Keratinocyte (primary cell): ENCODE data around the gene OCIAD2. TPM values are rescaled to one million over a fixed set of nuclear protein-coding genes. Genes with fewer than 3 reads are reported as not detected.
"Not testable (repeated sequence)": the region's sequence is repeated elsewhere in the genome, so short reads cannot be mapped to it uniquely, and the experiment has no call there.

ENCODE experiments used
- DNase-seq: peaks from one replicate; pipeline ENCODE4 v3.0.0-alpha.2; 2011; ENCODE audit warnings: low read depth, missing footprints, low spot score
- FAIRE-seq: peaks from 2 replicates; lab custom pipeline; 2011; peaks lifted over from hg19 to GRCh38; lab: Jason Lieb, UNC
- H2AFZ ChIP-seq: 2 replicates; pipeline ENCODE4 v1.6.0; 2012; ENCODE audit warnings: low read length, control low read depth, inconsistent platforms; ENCODE audit not compliant: control insufficient read depth
- H3K27ac ChIP-seq: 2 replicates; pipeline ENCODE4 v1.5.1; 2011; ENCODE audit warnings: low read length; ENCODE audit not compliant: control insufficient read depth, insufficient read depth
- H3K27me3 ChIP-seq: 3 replicates; pipeline ENCODE4 v1.6.0; 2011; ENCODE audit warnings: low read length; ENCODE audit not compliant: control insufficient read depth, insufficient read depth; ENCODE audit errors: extremely low read depth
- H3K36me3 ChIP-seq, 2 experiments: 2 replicates in 1 of 2; 3 replicates in 1 of 2; pipeline ENCODE4 v1.5.1; 2011; ENCODE audit warnings: low read length in 2 of 2, mild to moderate bottlenecking in 1 of 2; ENCODE audit not compliant: control insufficient read depth in 2 of 2, insufficient read depth in 2 of 2; ENCODE audit errors: extremely low read depth in 1 of 2
- H3K4me1 ChIP-seq: 3 replicates; pipeline ENCODE4 v1.5.1; 2011; ENCODE audit warnings: low read length; ENCODE audit not compliant: control insufficient read depth, insufficient read depth; ENCODE audit errors: extremely low read depth
- H3K4me2 ChIP-seq: 3 replicates; pipeline ENCODE4 v1.6.0; 2011; ENCODE audit warnings: low read depth, low read length; ENCODE audit not compliant: control insufficient read depth, insufficient read depth; ENCODE audit errors: extremely low read depth
- H3K4me3 ChIP-seq, 3 experiments: fragments of 200-600 bp in 1 of 3; sonication (generic) in 1 of 3; 2 replicates in 2 of 3; 3 replicates in 1 of 3; pipeline ENCODE4 v1.5.1; 2011 to 2016; ENCODE audit warnings: low read length in 3 of 3, mild to moderate bottlenecking in 3 of 3, control low read depth in 2 of 3, inconsistent platforms in 1 of 3, low read depth in 1 of 3, mixed read lengths in 1 of 3, mixed run types in 1 of 3, moderate library complexity in 1 of 3; ENCODE audit not compliant: control insufficient read depth in 2 of 3, insufficient read depth in 2 of 3; ENCODE audit errors: extremely low read depth in 1 of 3
- H3K79me2 ChIP-seq: 2 replicates; pipeline ENCODE4 v1.6.0; 2012; ENCODE audit warnings: low read length; ENCODE audit not compliant: control insufficient read depth, insufficient read depth
- H3K9ac ChIP-seq: 3 replicates; pipeline ENCODE4 v1.6.0; 2011; ENCODE audit warnings: low read length; ENCODE audit not compliant: control insufficient read depth, insufficient read depth; ENCODE audit errors: extremely low read depth
- H3K9me1 ChIP-seq: 3 replicates; pipeline ENCODE4 v1.6.0; 2011; ENCODE audit warnings: low read length; ENCODE audit not compliant: control insufficient read depth, insufficient read depth; ENCODE audit errors: extremely low read depth
- H3K9me3 ChIP-seq: 2 replicates; pipeline ENCODE4 v1.5.1; 2012; ENCODE audit warnings: low read depth, low read length; ENCODE audit not compliant: control insufficient read depth
- H4K20me1 ChIP-seq: 3 replicates; pipeline ENCODE4 v1.6.0; 2011; ENCODE audit warnings: low read length; ENCODE audit not compliant: control insufficient read depth, insufficient read depth; ENCODE audit errors: extremely low read depth
- EZH2 ChIP-seq: IDR thresholded peaks from one replicate; pipeline ENCODE4 v1.6.1; 2012; ENCODE audit warnings: inconsistent platforms, mild to moderate bottlenecking, low read length, moderate library complexity
- dilution Hi-C: fragments of 300-500 bp; cut with MboI; formaldehyde crosslinking; loops from one replicate; pipeline ENCODE4 v1.7.0; 2020; ENCODE audit warnings: low sequenced_read_pairs; ENCODE audit not compliant: extremely low pct_ligation_motif_present
- polyA plus RNA-seq, 5 experiments: library from polyadenylated mRNA; depleted of rRNA in 3 of 5; stranded (reverse) in 3 of 5; stranded (forward) in 1 of 5; unstranded in 1 of 5; fragments of >200 nt; gene quantifications; 1 replicate in 1 of 5; 2 replicates in 3 of 5; 3 replicates in 1 of 5; pipeline versions ENCODE4 v1.2.1 to v1.2.3, GENCODE V29; 2011 to 2012; ENCODE audit warnings: missing spikeins in 2 of 5, low read depth in 1 of 5, low replicate concordance in 1 of 5
- TF ChIP-seq, protein P1 (sequence below), 3 experiments: IDR thresholded peaks in 1 of 3; conservative IDR thresholded peaks in 1 of 3; optimal IDR thresholded peaks in 1 of 3; 2 replicates in 2 of 3; 3 replicates in 1 of 3; pipeline versions ENCODE3 to v1.5.1; 2011; ENCODE audit warnings: low read length in 3 of 3, mild to moderate bottlenecking in 3 of 3, moderate library complexity in 2 of 3, control low read depth in 1 of 3, inconsistent platforms in 1 of 3; ENCODE audit not compliant: insufficient read depth in 2 of 3; ENCODE audit errors: extremely low read depth in 1 of 3

Gene OCIAD2
- polyA plus RNA-seq, 1 donor (not counting 4 experiments of a cell fraction or from before 2014, with no cell fraction given) = 407 TPM

DNA sequence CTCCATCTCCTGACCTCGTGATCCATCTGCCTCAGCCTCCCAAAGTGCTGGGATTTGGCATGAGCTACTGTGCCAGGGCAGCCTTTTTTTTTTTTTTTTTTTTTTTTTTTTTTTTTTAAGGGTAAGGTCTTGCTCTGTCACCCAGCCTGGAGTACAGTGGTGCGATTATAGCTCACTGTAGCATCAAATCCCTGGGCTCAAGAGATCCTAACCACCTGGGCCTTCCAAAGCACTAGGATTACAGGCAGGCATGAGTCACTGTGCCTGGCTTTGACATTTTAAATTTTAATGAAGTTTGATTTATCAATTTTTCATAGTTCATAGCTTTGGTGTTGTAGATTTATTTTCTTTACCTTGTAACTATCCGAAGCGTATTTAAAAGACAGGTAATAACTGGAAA is 17.8 kb upstream of the OCIAD2 start:
- TF ChIP-seq, protein P1, sequence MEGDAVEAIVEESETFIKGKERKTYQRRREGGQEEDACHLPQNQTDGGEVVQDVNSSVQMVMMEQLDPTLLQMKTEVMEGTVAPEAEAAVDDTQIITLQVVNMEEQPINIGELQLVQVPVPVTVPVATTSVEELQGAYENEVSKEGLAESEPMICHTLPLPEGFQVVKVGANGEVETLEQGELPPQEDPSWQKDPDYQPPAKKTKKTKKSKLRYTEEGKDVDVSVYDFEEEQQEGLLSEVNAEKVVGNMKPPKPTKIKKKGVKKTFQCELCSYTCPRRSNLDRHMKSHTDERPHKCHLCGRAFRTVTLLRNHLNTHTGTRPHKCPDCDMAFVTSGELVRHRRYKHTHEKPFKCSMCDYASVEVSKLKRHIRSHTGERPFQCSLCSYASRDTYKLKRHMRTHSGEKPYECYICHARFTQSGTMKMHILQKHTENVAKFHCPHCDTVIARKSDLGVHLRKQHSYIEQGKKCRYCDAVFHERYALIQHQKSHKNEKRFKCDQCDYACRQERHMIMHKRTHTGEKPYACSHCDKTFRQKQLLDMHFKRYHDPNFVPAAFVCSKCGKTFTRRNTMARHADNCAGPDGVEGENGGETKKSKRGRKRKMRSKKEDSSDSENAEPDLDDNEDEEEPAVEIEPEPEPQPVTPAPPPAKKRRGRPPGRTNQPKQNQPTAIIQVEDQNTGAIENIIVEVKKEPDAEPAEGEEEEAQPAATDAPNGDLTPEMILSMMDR (optimal IDR thresholded peaks at IDR 0.05 in 1 of 3, IDR thresholded peaks at IDR 0.05 in 1 of 3, conservative IDR thresholded peaks at IDR 0.05 in 1 of 3; ENCODE audit: extremely low read depth in 1 of 3, insufficient read depth in 2 of 3, low read length in 3 of 3) = no peak
- no peak for TF ChIP-seq EZH2
- dilution Hi-C loops = no loop called here
- DNase-seq = no peak

DNA sequence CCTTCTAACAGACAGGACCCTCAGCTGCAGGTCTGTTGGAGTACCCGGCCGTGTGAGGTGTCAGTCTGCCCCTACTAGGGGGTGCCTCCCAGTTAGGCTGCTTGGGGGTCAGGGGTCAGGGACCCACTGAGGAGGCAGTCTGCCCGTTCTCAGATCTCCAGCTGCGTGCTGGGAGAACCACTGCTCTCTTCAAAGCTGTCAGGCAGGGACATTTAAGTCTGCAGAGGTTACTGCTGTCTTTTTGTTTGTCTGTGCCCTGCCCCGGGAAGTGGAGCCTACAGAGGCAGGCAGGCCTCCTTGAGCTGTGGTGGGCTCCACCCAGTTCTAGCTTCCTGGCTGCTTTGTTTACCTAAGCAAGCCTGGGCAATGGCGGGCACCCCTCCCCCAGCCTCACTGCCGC is 16.5 kb upstream of the OCIAD2 start:
- H3K9me3 ChIP-seq, H3K27ac ChIP-seq, H4K20me1 ChIP-seq, H3K27me3 ChIP-seq, dilution Hi-C loops, H3K9me1 ChIP-seq, H2AFZ ChIP-seq, H3K4me3 ChIP-seq, H3K36me3 ChIP-seq, H3K79me2 ChIP-seq, H3K9ac ChIP-seq, DNase-seq, H3K4me1 ChIP-seq, FAIRE-seq, H3K4me2 ChIP-seq: not testable (repeated sequence)

More for the DNA sequence above, 17.8 kb upstream of the OCIAD2 start:
- FAIRE-seq = no peak
- no peak overlapping the region for H3K4me3 ChIP-seq
- H4K20me1 ChIP-seq = no peaks in the 10 kb centered on the region
- no peak overlapping the region for H2AFZ ChIP-seq
- H3K79me2 ChIP-seq = no peaks in the 10 kb centered on the region
- no peak overlapping the region for H3K27ac ChIP-seq
- no peaks in the 10 kb centered on the region for H3K27me3 ChIP-seq
- no peak overlapping the region for H3K9ac ChIP-seq
- no peaks in the 10 kb centered on the region for H3K36me3 ChIP-seq
- no peaks in the 10 kb centered on the region for H3K9me1 ChIP-seq
- no peaks in the 10 kb centered on the region for H3K4me1 ChIP-seq
- H3K9me3 ChIP-seq = no peaks in the 10 kb centered on the region
- no peak overlapping the region for H3K4me2 ChIP-seq

DNA sequence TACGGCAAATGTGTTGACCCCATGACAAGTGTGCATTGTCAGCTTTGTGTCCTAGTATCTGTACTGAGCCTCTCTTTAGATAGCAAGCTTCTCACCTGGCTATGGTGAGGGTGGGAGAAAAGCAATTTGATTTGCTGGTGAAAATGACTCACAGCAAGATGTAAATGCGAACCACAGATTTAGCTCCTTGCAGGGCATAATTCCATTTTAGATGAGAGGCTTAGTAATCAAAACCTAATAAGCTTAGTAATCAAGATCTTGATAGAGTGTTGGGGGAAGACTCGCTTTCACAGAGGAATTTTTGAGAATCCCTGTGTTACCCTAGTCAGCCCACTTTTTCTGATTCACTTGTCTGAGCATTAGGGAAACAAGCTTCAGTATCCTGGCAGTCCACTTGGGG is 7.7 kb upstream of the OCIAD2 start:
- Histone ChIP-seq H3K9me3 (no peaks in the 10 kb centered on the region), H3K36me3 (no peaks in the 10 kb centered on the region), H2AFZ (no peak overlapping the region), H3K4me1 (peaks cover 36% of the 10 kb centered on the region), H3K9ac (no peak overlapping the region), H3K79me2 (no peaks in the 10 kb centered on the region), H4K20me1 (no peaks in the 10 kb centered on the region), H3K27ac (peak overlapping the region; percentile 89), H3K27me3 (no peaks in the 10 kb centered on the region), H3K4me2 (peak overlapping the region; percentile 11), H3K9me1 (no peaks in the 10 kb centered on the region), H3K4me3 (no peak overlapping the region)
- dilution Hi-C loops = no loop called here
- FAIRE-seq (peak; percentile 44), DNase-seq (peak; percentile 75)
- TF ChIP-seq, protein P1 (optimal IDR thresholded peaks at IDR 0.05 in 1 of 3, IDR thresholded peaks at IDR 0.05 in 1 of 3, conservative IDR thresholded peaks at IDR 0.05 in 1 of 3; ENCODE audit: extremely low read depth in 1 of 3, insufficient read depth in 2 of 3, low read length in 3 of 3) = no peak
- TF ChIP-seq EZH2 = no peak
